HEK293T (cell line): ENCODE data around the gene WDR53.
A peak's percentile ranks its signal among the peaks of the same experiment; 100 is the strongest.
"Not testable (repeated sequence)": the region's sequence is repeated elsewhere in the genome, so short reads cannot be mapped to it uniquely, and the experiment has no call there.

Experiments used
- CTCF ChIA-PET: fragments of 350-600 bp; formaldehyde crosslinking; extraction: SDS; loops from one replicate; lab custom pipeline; 2021; ENCODE audit warnings: antibody characterized with exemption, inconsistent platforms; lab: Yijun Ruan, JAX
- POLR2A ChIA-PET: fragments of 350-600 bp; formaldehyde crosslinking; extraction: SDS; loops from one replicate; lab custom pipeline; 2020; ENCODE audit warnings: antibody characterized with exemption, inconsistent platforms; lab: Yijun Ruan, JAX
- DNase-seq: peaks from one replicate; pipeline ENCODE4 v3.0.0; 2012; ENCODE audit warnings: mixed read lengths; ENCODE audit errors: extremely low spot score
- ARNT ChIP-seq: fragments of 450-650 bp; IDR thresholded peaks from 2 replicates; pipeline ENCODE4 v1.6.1; 2017; ENCODE audit warnings: mild to moderate bottlenecking
- BHLHE40 ChIP-seq: fragments of 450-650 bp; IDR thresholded peaks from 2 replicates; pipeline ENCODE4 v1.6.1; 2016; ENCODE audit warnings: mild to moderate bottlenecking, moderate library complexity, borderline replicate concordance
- CTBP1 ChIP-seq: fragments of 450-650 bp; IDR thresholded peaks from 2 replicates; pipeline ENCODE4 v1.6.1; 2016; ENCODE audit warnings: borderline replicate concordance
- ELF4 ChIP-seq: fragments of 450-650 bp; IDR thresholded peaks from 2 replicates; pipeline ENCODE4 v1.6.1; 2017; ENCODE audit warnings: antibody characterized with exemption
- FOXA1 ChIP-seq: fragments of 450-650 bp; IDR thresholded peaks from 2 replicates; pipeline ENCODE4 v1.6.1; 2016; ENCODE audit warnings: mild to moderate bottlenecking
- FOXK2 ChIP-seq: fragments of 450-650 bp; IDR thresholded peaks from 2 replicates; pipeline ENCODE4 v1.6.1; 2016; ENCODE audit warnings: mild to moderate bottlenecking
- FOXM1 ChIP-seq: fragments of 450-650 bp; IDR thresholded peaks from 2 replicates; pipeline ENCODE4 v1.6.1; 2017; ENCODE audit warnings: mild to moderate bottlenecking, borderline replicate concordance
- HDGF ChIP-seq: fragments of 450-650 bp; IDR thresholded peaks from 2 replicates; pipeline ENCODE4 v1.6.1; 2017; ENCODE audit warnings: antibody characterized with exemption, borderline replicate concordance
- L3MBTL2 ChIP-seq: fragments of 450-650 bp; conservative IDR thresholded peaks from 2 replicates; pipeline ENCODE4 v1.6.1; 2016; ENCODE audit warnings: mild to moderate bottlenecking
- LEF1 ChIP-seq: fragments of 450-650 bp; IDR thresholded peaks from 2 replicates; pipeline ENCODE4 v1.6.1; 2017; ENCODE audit warnings: mild to moderate bottlenecking, borderline replicate concordance
- NFRKB ChIP-seq: fragments of 450-650 bp; IDR thresholded peaks from 2 replicates; pipeline ENCODE4 v1.6.1; 2016; ENCODE audit warnings: mild to moderate bottlenecking, moderate library complexity
- SP1 ChIP-seq: fragments of 450-650 bp; IDR thresholded peaks from 2 replicates; pipeline ENCODE4 v1.6.1; 2017
- SUZ12 ChIP-seq: fragments of 450-650 bp; IDR thresholded peaks from 2 replicates; pipeline ENCODE4 v1.6.1; 2016; ENCODE audit warnings: mild to moderate bottlenecking
- TARDBP ChIP-seq: fragments of 450-650 bp; IDR thresholded peaks from 2 replicates; pipeline ENCODE4 v1.6.1; 2016
- ZNF384 ChIP-seq: fragments of 450-650 bp; IDR thresholded peaks from 2 replicates; pipeline ENCODE4 v1.6.1; 2016
- TF ChIP-seq, protein P1 (sequence below): fragments of 450-650 bp; IDR thresholded peaks from 2 replicates; pipeline ENCODE4 v1.6.1; 2016

WDR53 gene

GRCh38 chr3:196596355-196596754, 28.0 kb upstream of the WDR53 start:
- no peak for DNase-seq
- ChIA-PET POLR2A (interaction anchor here (0.9 kb wide), 1 partner anchor 35 kb away, joined by 4 read pairs; no protein-coding TSS in a partner anchor), CTCF (interaction anchor here (1.2 kb wide), 1 partner anchor 13 kb away, joined by 5 read pairs; no protein-coding TSS in a partner anchor)
- no peak for TF ChIP-seq FOXM1
- no peak for TF ChIP-seq NFRKB
- no peak for TF ChIP-seq TARDBP
- no peak for TF ChIP-seq CTBP1
- TF ChIP-seq FOXK2: no peak
- no peak for TF ChIP-seq ARNT
- TF ChIP-seq L3MBTL2: no peak
- TF ChIP-seq LEF1: no peak
- no peak for TF ChIP-seq ZNF384
- TF ChIP-seq, protein P1, sequence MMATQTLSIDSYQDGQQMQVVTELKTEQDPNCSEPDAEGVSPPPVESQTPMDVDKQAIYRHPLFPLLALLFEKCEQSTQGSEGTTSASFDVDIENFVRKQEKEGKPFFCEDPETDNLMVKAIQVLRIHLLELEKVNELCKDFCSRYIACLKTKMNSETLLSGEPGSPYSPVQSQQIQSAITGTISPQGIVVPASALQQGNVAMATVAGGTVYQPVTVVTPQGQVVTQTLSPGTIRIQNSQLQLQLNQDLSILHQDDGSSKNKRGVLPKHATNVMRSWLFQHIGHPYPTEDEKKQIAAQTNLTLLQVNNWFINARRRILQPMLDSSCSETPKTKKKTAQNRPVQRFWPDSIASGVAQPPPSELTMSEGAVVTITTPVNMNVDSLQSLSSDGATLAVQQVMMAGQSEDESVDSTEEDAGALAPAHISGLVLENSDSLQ: no peak
- no peak for TF ChIP-seq FOXA1
- TF ChIP-seq SUZ12: no peak
- TF ChIP-seq BHLHE40: no peak
- no peak for TF ChIP-seq HDGF
- no peak for TF ChIP-seq SP1
- no peak for TF ChIP-seq ELF4

DNA sequence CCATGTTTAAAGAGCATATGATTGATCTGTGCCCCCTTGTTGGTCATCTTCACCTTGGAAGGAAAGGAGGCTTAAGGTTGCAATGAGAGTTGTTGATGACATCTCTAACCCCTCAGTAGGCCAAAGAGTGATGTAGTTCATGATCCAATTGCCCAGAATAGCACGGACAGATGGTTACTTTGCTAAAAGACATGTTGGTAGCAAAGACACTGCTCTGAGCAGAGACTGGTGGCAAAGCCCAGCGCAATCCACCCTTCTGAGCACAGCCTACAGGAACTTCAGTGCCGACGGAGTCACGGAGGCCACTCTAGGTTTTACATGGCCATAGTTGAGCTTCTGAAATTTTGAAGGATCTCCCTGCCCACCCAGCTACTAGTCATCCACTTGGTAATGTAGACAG, 21.9 kb upstream of the WDR53 start:
- TF ChIP-seq CTBP1: no peak
- no peak for TF ChIP-seq SUZ12
- TF ChIP-seq ARNT: no peak
- TF ChIP-seq FOXM1: no peak
- no peak for TF ChIP-seq NFRKB
- no peak for TF ChIP-seq ELF4
- TF ChIP-seq FOXA1: no peak
- TF ChIP-seq FOXK2: no peak
- TF ChIP-seq L3MBTL2: no peak
- no peak for TF ChIP-seq BHLHE40
- TF ChIP-seq ZNF384: no peak
- TF ChIP-seq TARDBP: no peak
- no peak for TF ChIP-seq SP1
- no peak for TF ChIP-seq HDGF
- TF ChIP-seq LEF1: no peak
- TF ChIP-seq, protein P1: no peak
- no peak for DNase-seq
- ChIA-PET CTCF (interaction anchor here (1.1 kb wide), 1 partner anchor 87 kb away, joined by 3 read pairs; no protein-coding TSS in a partner anchor), POLR2A (no interaction called here)

DNA sequence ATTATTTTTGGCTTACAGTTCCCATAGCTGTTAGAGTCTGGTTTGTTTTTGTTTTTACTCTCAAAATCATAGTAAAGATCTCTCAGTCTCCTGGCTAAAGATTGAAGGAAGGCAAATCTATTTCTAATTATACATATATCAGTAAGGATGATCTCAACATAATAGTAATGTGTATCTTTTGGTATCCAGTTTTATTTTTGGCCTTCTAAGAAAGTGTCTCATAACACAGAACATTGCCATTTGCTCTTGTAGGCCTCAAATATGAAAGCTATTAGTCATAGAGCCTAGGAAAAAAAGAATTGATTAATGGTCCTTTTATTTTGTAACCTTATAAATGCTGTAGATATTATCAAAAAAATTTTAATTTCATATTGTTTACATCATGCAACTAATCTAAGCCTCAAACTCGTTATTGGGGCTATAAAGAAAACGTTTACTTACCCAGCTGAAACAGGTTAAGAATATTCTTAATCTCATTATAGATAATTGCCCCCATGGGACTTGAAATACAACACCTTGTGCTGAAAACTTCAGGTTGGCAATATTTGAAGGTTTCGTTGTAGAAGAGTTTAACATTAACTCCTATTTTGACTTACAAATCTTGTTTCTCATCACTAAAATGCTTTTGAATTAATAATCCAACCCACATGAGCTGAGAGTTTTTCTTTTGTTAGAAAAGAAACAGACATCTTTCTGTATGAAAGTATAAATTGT, 16.8 kb upstream of the WDR53 start:
- ChIA-PET CTCF (no interaction called here), POLR2A (interaction anchor here (1.4 kb wide), 1 partner anchor 14 kb away, joined by 4 read pairs; no protein-coding TSS in a partner anchor)
- no peak for TF ChIP-seq HDGF
- no peak for TF ChIP-seq L3MBTL2
- DNase-seq: no peak

GRCh38 chr3:196572389-196572788, 4.0 kb upstream of the WDR53 start:
- DNase-seq: no peak
- POLR2A ChIA-PET: no interaction called here
- CTCF ChIA-PET: no interaction called here
- TF ChIP-seq ELF4 (no peak), CTBP1 (no peak)

GRCh38 chr3:196570332-196570731, 2.0 kb upstream of the WDR53 start:
- DNase-seq, POLR2A ChIA-PET, CTCF ChIA-PET: not testable (repeated sequence)

- ChIA-PET CTCF (no interaction called here), POLR2A (interaction anchor here (0.5 to 2.1 kb wide), 9 partner anchors 10 to 490 kb away, joined by 3 to 8 read pairs (median 3); partner anchors contain the start of gene NCBP2)
- DNase-seq: peak; percentile 32
- no peak for TF ChIP-seq ZNF384
- TF ChIP-seq LEF1: no peak
- TF ChIP-seq, protein P1: no peak
- no peak for TF ChIP-seq SP1
- no peak for TF ChIP-seq FOXA1
- TF ChIP-seq TARDBP: no peak
- TF ChIP-seq NFRKB: no peak
- no peak for TF ChIP-seq L3MBTL2
- TF ChIP-seq BHLHE40: no peak
- TF ChIP-seq HDGF: no peak
- TF ChIP-seq FOXK2: no peak
- TF ChIP-seq ELF4: no peak
- TF ChIP-seq CTBP1: no peak
- TF ChIP-seq ARNT: no peak
- TF ChIP-seq SUZ12: no peak
- no peak for TF ChIP-seq FOXM1
These were observed 706 bp upstream of the WDR53 start for GRCh38 chr3:196569003-196569516.
